K562 (cell line): ENCODE data around the gene ARHGAP12. TPM values are rescaled to one million over a fixed set of nuclear protein-coding genes. Genes with fewer than 3 reads are reported as not detected.
A peak's percentile ranks its signal among the peaks of the same experiment; 100 is the strongest.

ENCODE experiments used
- CBFA2T3 ChIP-seq: fragments of 450-650 bp; IDR thresholded peaks from 2 replicates; pipeline ENCODE4 v1.6.1; 2017
- ESRRA ChIP-seq: fragments of 450-650 bp; IDR thresholded peaks from 2 replicates; pipeline ENCODE4 v1.6.1; 2014; ENCODE audit warnings: low read depth, mild to moderate bottlenecking, moderate library complexity, borderline replicate concordance
- GTF2A2 ChIP-seq: IDR thresholded peaks from 2 replicates; pipeline ENCODE4 v1.6.1; 2016; ENCODE audit warnings: mild to moderate bottlenecking, missing genetic modification characterization, missing compliant biosample characterization
- HBP1 ChIP-seq: fragments of 450-650 bp; formaldehyde crosslinking; IDR thresholded peaks from 2 replicates; pipeline ENCODE4 v1.4.0; 2022; ENCODE audit warnings: missing genetic modification characterization
- LARP7 ChIP-seq: fragments of 450-650 bp; IDR thresholded peaks from 2 replicates; pipeline ENCODE4 v1.6.1; 2016
- MEF2A ChIP-seq: IDR thresholded peaks from 2 replicates; pipeline ENCODE4 v1.6.1; 2011; ENCODE audit warnings: low read depth, mild to moderate bottlenecking, low read length, moderate library complexity; ENCODE audit not compliant: control insufficient read depth
- RBM39 ChIP-seq: fragments of 200-400 bp; formaldehyde crosslinking; optimal IDR thresholded peaks from 2 replicates; pipeline ENCODE3; 2018; ENCODE audit warnings: low read depth, low read length
- RNF2 ChIP-seq: sonication (generic); IDR thresholded peaks from 2 replicates; pipeline ENCODE4 v1.6.1; 2016
- RUNX1 ChIP-seq: sonication (generic); IDR thresholded peaks from 2 replicates; pipeline ENCODE4 v1.6.1; 2016; ENCODE audit warnings: antibody characterized with exemption, low read depth
- SMARCA4 ChIP-seq: fragments of 450-650 bp; IDR thresholded peaks from 2 replicates; pipeline ENCODE4 v1.6.1; 2016
- SRSF9 ChIP-seq: fragments of 200-400 bp; formaldehyde crosslinking; IDR thresholded peaks from 2 replicates; pipeline ENCODE4 v1.6.1; 2017; ENCODE audit warnings: low read depth, low read length, borderline replicate concordance
- ZNF274 ChIP-seq: IDR thresholded peaks from 2 replicates; pipeline ENCODE4 v1.6.1; 2011; ENCODE audit warnings: low read depth, mild to moderate bottlenecking, low read length, moderate library complexity, borderline replicate concordance
- ZNF384 ChIP-seq: IDR thresholded peaks from 2 replicates; pipeline ENCODE4 v1.6.1; 2012; ENCODE audit warnings: low read depth, low read length, improper control_type of control experiment
- ZNF436 ChIP-seq: fragments of 250-450, 450-650 bp; sonication (Bioruptor Pico); formaldehyde crosslinking; IDR thresholded peaks from 2 replicates; pipeline ENCODE4 v1.7.0; 2020; ENCODE audit warnings: mild to moderate bottlenecking
- polyA plus RNA-seq, 8 experiments: library from polyadenylated mRNA; depleted of rRNA in 4 of 8; stranded (reverse) in 5 of 8; unstranded in 3 of 8; fragments of >200 nt; fragmentation: Nextera tagmentation in 2 of 8; fragmentation: Illumina TruSeq in 1 of 8; extraction: Ambion mirVana in 2 of 8; extraction: Trizol in 1 of 8; gene quantifications; 2 replicates each; pipeline versions ENCODE4 v1.2.1 to v1.2.3, GENCODE V29; 2011 to 2014; ENCODE audit warnings: inconsistent platforms in 1 of 8, missing spikeins in 1 of 8
- total RNA-seq, 7 experiments: library from RNA; depleted of rRNA in 6 of 7; stranded (reverse); fragments of >200 nt in 6 of 7; fragmentation: Illumina TruSeq in 2 of 7; extraction: Trizol in 2 of 7; gene quantifications; 2 replicates each; pipeline versions ENCODE4 v1.2.1 to v1.2.3, GENCODE V29; 2011 to 2021; ENCODE audit warnings: low replicate concordance in 1 of 7
- TF ChIP-seq, protein P1 (sequence below), 2 experiments: fragments of 150-350 bp in 1 of 2; IDR thresholded peaks; 2 replicates each; pipeline ENCODE4 v1.6.1; 2012 to 2016; ENCODE audit warnings: low read depth in 2 of 2, low read length in 2 of 2, mild to moderate bottlenecking in 1 of 2, moderate library complexity in 1 of 2
- TF ChIP-seq, protein P2 (sequence below): sonication (generic); formaldehyde crosslinking; IDR thresholded peaks from 2 replicates; pipeline ENCODE4 v1.8.0; 2022; ENCODE audit warnings: mild to moderate bottlenecking, low read depth, missing genetic modification reagents
- TF ChIP-seq, protein P3 (sequence below): conservative IDR thresholded peaks from 2 replicates; pipeline ENCODE4 v1.6.1; 2011; ENCODE audit warnings: low read depth, mild to moderate bottlenecking, low read length; ENCODE audit not compliant: control insufficient read depth

Gene ARHGAP12
- total and polyA plus RNA-seq, 9 of the 15 experiments (the other 6 are each of a cell fraction or from before 2014, with no cell fraction given): 4.4 to 18.7 (median 10.1) TPM

DNA sequence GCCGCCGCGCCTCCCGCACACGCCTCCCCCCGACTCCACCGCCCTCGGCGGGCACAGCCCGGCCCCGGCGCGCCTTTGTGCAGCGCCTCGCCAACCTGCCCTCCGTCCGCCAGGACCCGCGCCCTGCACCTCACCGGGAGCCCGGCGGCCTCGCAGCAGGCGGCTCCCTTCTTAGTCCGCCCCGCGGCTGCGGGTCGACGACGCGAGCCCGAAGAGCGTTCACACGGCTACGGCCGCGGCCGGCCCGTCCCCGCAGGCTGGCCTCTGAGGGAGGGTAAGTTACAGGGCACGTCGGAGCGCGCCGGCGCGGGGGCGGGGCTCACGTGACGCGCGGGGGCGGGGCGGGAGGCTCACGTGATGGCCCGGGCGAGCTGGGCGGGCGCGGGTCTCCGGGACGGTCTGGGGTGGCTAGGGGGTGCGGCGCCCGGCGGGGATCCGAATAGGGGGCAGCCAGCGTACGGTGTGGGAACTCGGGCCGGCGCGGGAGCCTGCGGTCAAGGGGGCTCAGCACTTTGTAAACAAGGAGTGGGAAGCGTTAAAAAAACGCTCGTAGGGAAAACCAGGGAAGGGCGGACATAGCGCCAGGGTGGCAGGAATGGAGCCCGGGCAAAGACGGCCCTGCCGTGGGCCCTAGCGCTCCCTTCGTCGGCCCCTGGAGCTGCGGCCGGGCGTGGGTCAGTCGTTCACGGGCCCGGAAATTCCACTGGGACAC, at the start of gene ARHGAP12 (continued):
- TF ChIP-seq ZNF384 (0 out of 2 replicates have a peak, but pooled peaks have one; percentile 7), SRSF9 (no peak), ZNF274 (no peak), HBP1 (CRISPR knock-in tag) (peak; percentile 57; the same call in 1 of the 2 replicates), RUNX1 (0 out of 2 replicates have a peak, but pooled peaks have one; percentile 18), CBFA2T3 (no peak), LARP7 (no peak), RBM39 (no peak), RNF2 (no peak), ZNF436 (CRISPR knock-in tag) (no peak), ESRRA (no peak; the same call in 1 of the 2 replicates), SMARCA4 (no peak), MEF2A (no peak), GTF2A2 (no peak)
- TF ChIP-seq, protein P1, sequence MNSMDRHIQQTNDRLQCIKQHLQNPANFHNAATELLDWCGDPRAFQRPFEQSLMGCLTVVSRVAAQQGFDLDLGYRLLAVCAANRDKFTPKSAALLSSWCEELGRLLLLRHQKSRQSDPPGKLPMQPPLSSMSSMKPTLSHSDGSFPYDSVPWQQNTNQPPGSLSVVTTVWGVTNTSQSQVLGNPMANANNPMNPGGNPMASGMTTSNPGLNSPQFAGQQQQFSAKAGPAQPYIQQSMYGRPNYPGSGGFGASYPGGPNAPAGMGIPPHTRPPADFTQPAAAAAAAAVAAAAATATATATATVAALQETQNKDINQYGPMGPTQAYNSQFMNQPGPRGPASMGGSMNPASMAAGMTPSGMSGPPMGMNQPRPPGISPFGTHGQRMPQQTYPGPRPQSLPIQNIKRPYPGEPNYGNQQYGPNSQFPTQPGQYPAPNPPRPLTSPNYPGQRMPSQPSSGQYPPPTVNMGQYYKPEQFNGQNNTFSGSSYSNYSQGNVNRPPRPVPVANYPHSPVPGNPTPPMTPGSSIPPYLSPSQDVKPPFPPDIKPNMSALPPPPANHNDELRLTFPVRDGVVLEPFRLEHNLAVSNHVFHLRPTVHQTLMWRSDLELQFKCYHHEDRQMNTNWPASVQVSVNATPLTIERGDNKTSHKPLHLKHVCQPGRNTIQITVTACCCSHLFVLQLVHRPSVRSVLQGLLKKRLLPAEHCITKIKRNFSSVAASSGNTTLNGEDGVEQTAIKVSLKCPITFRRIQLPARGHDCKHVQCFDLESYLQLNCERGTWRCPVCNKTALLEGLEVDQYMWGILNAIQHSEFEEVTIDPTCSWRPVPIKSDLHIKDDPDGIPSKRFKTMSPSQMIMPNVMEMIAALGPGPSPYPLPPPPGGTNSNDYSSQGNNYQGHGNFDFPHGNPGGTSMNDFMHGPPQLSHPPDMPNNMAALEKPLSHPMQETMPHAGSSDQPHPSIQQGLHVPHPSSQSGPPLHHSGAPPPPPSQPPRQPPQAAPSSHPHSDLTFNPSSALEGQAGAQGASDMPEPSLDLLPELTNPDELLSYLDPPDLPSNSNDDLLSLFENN (IDR thresholded peaks at IDR 0.05; ENCODE audit: low read depth in 2 of 2, low read length in 2 of 2): no peak; a peak in 1 of 4 replicates
- TF ChIP-seq, protein P2, sequence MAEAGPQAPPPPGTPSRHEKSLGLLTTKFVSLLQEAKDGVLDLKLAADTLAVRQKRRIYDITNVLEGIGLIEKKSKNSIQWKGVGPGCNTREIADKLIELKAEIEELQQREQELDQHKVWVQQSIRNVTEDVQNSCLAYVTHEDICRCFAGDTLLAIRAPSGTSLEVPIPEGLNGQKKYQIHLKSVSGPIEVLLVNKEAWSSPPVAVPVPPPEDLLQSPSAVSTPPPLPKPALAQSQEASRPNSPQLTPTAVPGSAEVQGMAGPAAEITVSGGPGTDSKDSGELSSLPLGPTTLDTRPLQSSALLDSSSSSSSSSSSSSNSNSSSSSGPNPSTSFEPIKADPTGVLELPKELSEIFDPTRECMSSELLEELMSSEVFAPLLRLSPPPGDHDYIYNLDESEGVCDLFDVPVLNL: 0 out of 2 replicates have a peak, but pooled peaks have one; percentile 26
- TF ChIP-seq, protein P3, sequence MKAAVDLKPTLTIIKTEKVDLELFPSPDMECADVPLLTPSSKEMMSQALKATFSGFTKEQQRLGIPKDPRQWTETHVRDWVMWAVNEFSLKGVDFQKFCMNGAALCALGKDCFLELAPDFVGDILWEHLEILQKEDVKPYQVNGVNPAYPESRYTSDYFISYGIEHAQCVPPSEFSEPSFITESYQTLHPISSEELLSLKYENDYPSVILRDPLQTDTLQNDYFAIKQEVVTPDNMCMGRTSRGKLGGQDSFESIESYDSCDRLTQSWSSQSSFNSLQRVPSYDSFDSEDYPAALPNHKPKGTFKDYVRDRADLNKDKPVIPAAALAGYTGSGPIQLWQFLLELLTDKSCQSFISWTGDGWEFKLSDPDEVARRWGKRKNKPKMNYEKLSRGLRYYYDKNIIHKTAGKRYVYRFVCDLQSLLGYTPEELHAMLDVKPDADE: 0 out of 2 replicates have a peak, but pooled peaks have one; percentile 1
